Gastrocnemius medialis (tissue), 4 donors: ENCODE measurements around the gene FKBP11.

Experiments
- POLR2A ChIP-seq, 2 donors: fragments of 450-650 bp; IDR thresholded peaks; one replicate each; pipeline ENCODE4 v1.6.1; 2017; ENCODE audit warnings: antibody characterized with exemption in 2 of 2, mild to moderate bottlenecking in 2 of 2, moderate library complexity in 2 of 2
- TF ChIP-seq, protein P1 (sequence below), 5 experiments: fragments of 450-650 bp in 3 of 5; fragments of 200-600 bp in 2 of 5; sonication (generic) in 2 of 5; IDR thresholded peaks in 4 of 5; conservative IDR thresholded peaks in 1 of 5; 1 replicate in 4 of 5; 2 replicates in 1 of 5; pipeline ENCODE4 v1.5.1; 2016 to 2019; ENCODE audit warnings: antibody characterized with exemption in 5 of 5, mild to moderate bottlenecking in 3 of 5, moderate library complexity in 3 of 5

DNA sequence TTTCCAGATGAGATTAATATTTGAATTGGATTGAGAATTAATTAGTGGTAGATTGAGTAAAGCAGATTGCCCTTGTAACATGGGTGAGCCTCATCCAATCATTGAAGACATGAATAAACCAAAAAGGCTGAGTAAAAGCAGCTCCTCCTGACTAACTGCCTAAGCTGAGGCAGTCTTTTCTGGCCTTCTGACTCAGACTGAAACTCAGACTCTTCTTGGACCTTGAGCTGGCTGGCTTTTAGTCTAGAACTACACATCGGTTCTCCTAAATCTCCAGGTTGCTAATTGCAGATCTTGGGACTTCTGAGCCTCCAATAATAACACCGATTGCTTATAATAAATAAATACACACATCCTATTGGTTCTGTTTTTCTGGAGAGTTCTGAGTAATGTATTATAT lies 24.0 kb downstream of the FKBP11 start:
- TF ChIP-seq, protein P1, sequence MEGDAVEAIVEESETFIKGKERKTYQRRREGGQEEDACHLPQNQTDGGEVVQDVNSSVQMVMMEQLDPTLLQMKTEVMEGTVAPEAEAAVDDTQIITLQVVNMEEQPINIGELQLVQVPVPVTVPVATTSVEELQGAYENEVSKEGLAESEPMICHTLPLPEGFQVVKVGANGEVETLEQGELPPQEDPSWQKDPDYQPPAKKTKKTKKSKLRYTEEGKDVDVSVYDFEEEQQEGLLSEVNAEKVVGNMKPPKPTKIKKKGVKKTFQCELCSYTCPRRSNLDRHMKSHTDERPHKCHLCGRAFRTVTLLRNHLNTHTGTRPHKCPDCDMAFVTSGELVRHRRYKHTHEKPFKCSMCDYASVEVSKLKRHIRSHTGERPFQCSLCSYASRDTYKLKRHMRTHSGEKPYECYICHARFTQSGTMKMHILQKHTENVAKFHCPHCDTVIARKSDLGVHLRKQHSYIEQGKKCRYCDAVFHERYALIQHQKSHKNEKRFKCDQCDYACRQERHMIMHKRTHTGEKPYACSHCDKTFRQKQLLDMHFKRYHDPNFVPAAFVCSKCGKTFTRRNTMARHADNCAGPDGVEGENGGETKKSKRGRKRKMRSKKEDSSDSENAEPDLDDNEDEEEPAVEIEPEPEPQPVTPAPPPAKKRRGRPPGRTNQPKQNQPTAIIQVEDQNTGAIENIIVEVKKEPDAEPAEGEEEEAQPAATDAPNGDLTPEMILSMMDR (IDR thresholded peaks at IDR 0.05 in 4 of 5, conservative IDR thresholded peaks at IDR 0.05 in 1 of 5): no peak
- no peak for TF ChIP-seq POLR2A (IDR thresholded peaks at IDR 0.05)
